SK-N-SH treated with all-trans-retinoic acid at 6 μM for 48 hours (cell line): Measurements from ENCODE around the gene STRBP.
A peak's percentile ranks its signal among the peaks of the same experiment; 100 is the strongest.

Source experiments
- ATAC-seq: fragments of 200-7000 bp; cut with Tn5 transposase; 3 replicates; pipeline ENCODE4 v1.9.1; 2020; ENCODE audit warnings: mild to moderate bottlenecking, moderate library complexity
- BACH2 ChIP-seq: fragments of 250-450 bp; sonication (Bioruptor Pico); IDR thresholded peaks from 2 replicates; pipeline ENCODE4 v1.9.0; 2021; ENCODE audit warnings: mild to moderate bottlenecking, borderline replicate concordance
- CREB5 ChIP-seq: fragments of 250-450 bp; sonication (Bioruptor Pico); IDR thresholded peaks from 2 replicates; pipeline ENCODE4 v1.5.1; 2020; ENCODE audit warnings: low read depth, mild to moderate bottlenecking, moderate library complexity
- CSDC2 ChIP-seq: fragments of 250-450 bp; sonication (Bioruptor Pico); IDR thresholded peaks from 2 replicates; pipeline ENCODE4 v1.5.0; 2020; ENCODE audit warnings: mild to moderate bottlenecking, moderate library complexity
- CSRNP3 ChIP-seq: fragments of 250-450 bp; sonication (Bioruptor Pico); IDR thresholded peaks from 2 replicates; pipeline ENCODE4 v1.5.1; 2021; ENCODE audit warnings: mild to moderate bottlenecking, moderate library complexity
- GLIS3 ChIP-seq: fragments of 250-450 bp; sonication (Bioruptor Pico); IDR thresholded peaks from 2 replicates; pipeline ENCODE4 v1.5.0; 2020; ENCODE audit warnings: mild to moderate bottlenecking, moderate library complexity
- ISL1 ChIP-seq: fragments of 250-450 bp; sonication (Bioruptor Pico); IDR thresholded peaks from 2 replicates; pipeline ENCODE4 v2.1.2; 2022; ENCODE audit warnings: mild to moderate bottlenecking, moderate library complexity
- OSR1 ChIP-seq: fragments of 250-450 bp; sonication (Bioruptor Pico); IDR thresholded peaks from 2 replicates; pipeline ENCODE4 v1.8.0; 2022; ENCODE audit warnings: moderate library complexity, mild to moderate bottlenecking, inconsistent platforms
- PATZ1 ChIP-seq: fragments of 250-450 bp; sonication (Bioruptor Pico); IDR thresholded peaks from 2 replicates; pipeline ENCODE4 v1.8.0; 2020; ENCODE audit warnings: mild to moderate bottlenecking, moderate library complexity, borderline replicate concordance
- PPARA ChIP-seq: fragments of 250-450 bp; sonication (Bioruptor Pico); IDR thresholded peaks from 2 replicates; pipeline ENCODE4 v1.5.0; 2020; ENCODE audit warnings: mild to moderate bottlenecking, borderline replicate concordance
- SNAI2 ChIP-seq: fragments of 250-450 bp; sonication (Bioruptor Pico); IDR thresholded peaks from 2 replicates; pipeline ENCODE4 v1.5.0; 2020; ENCODE audit warnings: mild to moderate bottlenecking, moderate library complexity
- TSHZ2 ChIP-seq: fragments of 250-450 bp; sonication (Bioruptor Pico); IDR thresholded peaks from 2 replicates; pipeline ENCODE4 v1.5.0; 2020; ENCODE audit warnings: mild to moderate bottlenecking, moderate library complexity
- ZC3H10 ChIP-seq: fragments of 250-450 bp; sonication (Bioruptor Pico); IDR thresholded peaks from 2 replicates; pipeline ENCODE4 v1.5.1; 2021; ENCODE audit warnings: mild to moderate bottlenecking, moderate library complexity
- ZFP3 ChIP-seq: fragments of 250-450 bp; sonication (Bioruptor Pico); IDR thresholded peaks from 2 replicates; pipeline ENCODE4 v1.5.0; 2020; ENCODE audit warnings: mild to moderate bottlenecking, moderate library complexity
- ZNF565 ChIP-seq: fragments of 450-650 bp; formaldehyde crosslinking; conservative IDR thresholded peaks from 2 replicates; pipeline ENCODE4 v1.5.0; 2020; ENCODE audit warnings: low read depth, mild to moderate bottlenecking, moderate library complexity
- ZNF8 ChIP-seq: fragments of 450-650 bp; formaldehyde crosslinking; IDR thresholded peaks from 2 replicates; pipeline ENCODE4 v1.5.0; 2020; ENCODE audit warnings: mild to moderate bottlenecking, moderate library complexity

Gene STRBP

GRCh38 chr9:123120953-123121352, 147.4 kb downstream of the STRBP start:
- peak; percentile 39 for ATAC-seq
- TF ChIP-seq ISL1 (no peak), ZC3H10 (CRISPR knock-in tag) (no peak), PPARA (CRISPR knock-in tag) (no peak), TSHZ2 (CRISPR knock-in tag) (no peak), BACH2 (no peak), GLIS3 (CRISPR knock-in tag) (no peak), SNAI2 (no peak), ZNF565 (CRISPR knock-in tag) (no peak), OSR1 (no peak)

- no peak for TF ChIP-seq ZFP3 (CRISPR knock-in tag)
- no peak for TF ChIP-seq TSHZ2 (CRISPR knock-in tag)
- no peak for TF ChIP-seq ISL1
- TF ChIP-seq ZNF8, result no peak
- no peak for TF ChIP-seq ZC3H10 (CRISPR knock-in tag)
- no peak for TF ChIP-seq CSRNP3 (CRISPR knock-in tag)
- ATAC-seq, result no peak
Observed at GRCh38 chr9:123120131-123120530, 148.3 kb downstream of the STRBP start.

GRCh38 chr9:123119566-123119965, 148.8 kb downstream of the STRBP start:
- TF ChIP-seq ZNF565 (CRISPR knock-in tag) (no peak), CREB5 (CRISPR knock-in tag) (no peak), CSDC2 (CRISPR knock-in tag) (no peak), TSHZ2 (CRISPR knock-in tag) (no peak), PATZ1 (CRISPR knock-in tag) (no peak), ZFP3 (CRISPR knock-in tag) (no peak), ISL1 (no peak), SNAI2 (no peak), PPARA (CRISPR knock-in tag) (no peak)
- no peak for ATAC-seq
